Measurements from ENCODE around the gene MRPL57. TPM values are rescaled to one million over a fixed set of nuclear protein-coding genes. Genes with fewer than 3 reads are reported as not detected.
"Not testable (repeated sequence)": the region's sequence is repeated elsewhere in the genome, so short reads cannot be mapped to it uniquely, and the experiment has no call there.

MRPL57 gene
- polyA plus RNA-seq, 12 donors, result 13.6 to 17.6 (median 15.5) TPM; not detected in 1

DNA sequence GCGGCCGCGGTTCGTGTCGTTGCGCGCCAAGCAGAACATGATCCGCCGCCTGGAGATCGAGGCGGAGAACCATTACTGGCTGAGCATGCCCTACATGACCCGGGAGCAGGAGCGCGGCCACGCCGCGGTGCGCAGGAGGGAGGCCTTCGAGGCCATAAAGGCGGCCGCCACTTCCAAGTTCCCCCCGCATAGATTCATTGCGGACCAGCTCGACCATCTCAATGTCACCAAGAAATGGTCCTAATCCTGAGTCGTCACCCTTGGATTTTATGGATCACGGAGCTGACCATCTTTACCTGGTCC, 475 bp downstream of the MRPL57 start:
- DNase-seq, result no peak

DNA sequence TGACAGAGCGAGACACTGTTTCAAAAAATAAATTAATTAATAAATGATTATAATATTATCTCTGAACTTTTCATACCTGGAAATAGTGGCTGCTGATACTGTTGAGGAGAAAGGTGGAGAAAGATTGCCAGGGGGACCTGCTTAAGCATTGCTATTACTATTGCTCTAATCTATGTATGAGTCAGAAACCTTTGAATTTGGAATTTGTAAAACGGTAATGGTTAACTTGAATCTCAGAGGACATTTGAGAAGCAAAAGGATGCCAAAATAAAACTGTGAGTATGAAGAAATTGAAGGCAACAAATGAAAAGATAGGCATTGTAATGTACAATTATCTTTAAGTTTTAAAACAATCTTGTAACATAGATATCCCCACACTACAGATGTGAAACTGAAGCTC, 5.2 kb downstream of the MRPL57 start:
- no peak for DNase-seq

DNA sequence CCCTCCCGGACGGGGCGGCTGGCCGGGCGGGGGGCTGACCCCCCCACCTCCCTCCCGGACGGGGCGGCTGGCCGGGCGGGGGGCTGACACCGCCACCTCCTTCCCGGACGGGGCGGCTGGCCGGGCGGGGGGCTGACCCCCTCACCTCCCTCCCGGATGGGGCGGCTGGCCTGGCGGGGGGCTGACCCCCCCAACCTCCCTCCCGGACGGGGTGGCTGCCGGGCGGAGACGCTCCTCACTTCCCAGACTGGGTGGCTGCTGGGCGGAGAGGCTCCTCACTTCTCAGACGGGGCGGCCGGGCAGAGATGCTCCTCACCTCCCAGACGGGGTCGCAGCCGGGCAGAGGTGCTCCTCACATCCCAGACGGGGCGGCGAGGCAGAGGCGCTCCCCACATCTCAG, 10.0 kb downstream of the MRPL57 start:
- DNase-seq, result not testable (repeated sequence)

DNA sequence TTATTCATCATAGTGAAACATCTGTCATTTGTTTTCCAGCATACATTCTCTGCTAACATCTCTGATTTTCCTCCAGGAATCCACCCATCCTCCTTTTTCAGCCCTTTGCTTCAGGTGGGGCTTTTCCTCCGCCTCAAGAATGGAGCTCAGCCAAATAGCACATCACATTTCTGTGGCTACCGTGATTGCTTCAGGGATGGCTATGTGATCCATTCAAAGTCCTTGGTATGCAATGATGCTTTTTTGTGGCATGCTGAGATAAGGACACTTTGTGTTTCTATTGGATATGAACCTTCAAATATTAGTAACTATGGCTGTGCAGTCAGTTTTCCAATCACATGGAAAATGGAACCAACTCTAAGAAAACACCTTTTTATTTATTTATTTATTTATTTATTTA, 18.3 kb downstream of the MRPL57 start:
- not testable (repeated sequence) for DNase-seq

DNA sequence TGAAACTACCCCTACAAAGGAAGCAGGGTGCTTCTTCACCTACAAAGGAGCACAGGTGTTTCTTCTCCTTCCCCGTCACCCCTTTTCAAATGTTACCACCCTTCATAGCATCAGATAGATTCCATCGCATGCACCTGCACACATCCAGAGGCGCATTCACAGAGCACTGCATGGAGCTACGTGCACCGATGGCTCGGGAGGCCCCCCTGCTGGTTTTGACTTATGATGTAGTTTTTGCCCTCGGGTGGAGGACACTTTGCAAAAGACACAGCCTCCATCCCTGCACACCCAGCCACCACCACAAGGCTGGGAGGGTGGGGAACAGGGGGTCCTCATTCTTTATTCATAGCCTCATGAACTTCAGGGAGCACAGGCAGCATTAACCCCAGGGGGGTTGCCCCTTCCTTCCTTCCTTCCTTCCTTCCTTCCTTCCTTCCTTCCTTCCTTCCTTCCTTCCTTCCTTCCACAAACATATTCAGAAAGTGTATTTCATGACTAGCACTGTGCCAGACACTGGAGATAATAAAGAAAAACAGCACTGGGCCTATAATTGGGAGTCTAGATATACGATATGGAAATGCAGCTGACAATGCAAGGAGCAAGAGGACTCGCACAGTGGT, 21.3 kb downstream of the MRPL57 start:
- DNase-seq, result not testable (repeated sequence)

DNA sequence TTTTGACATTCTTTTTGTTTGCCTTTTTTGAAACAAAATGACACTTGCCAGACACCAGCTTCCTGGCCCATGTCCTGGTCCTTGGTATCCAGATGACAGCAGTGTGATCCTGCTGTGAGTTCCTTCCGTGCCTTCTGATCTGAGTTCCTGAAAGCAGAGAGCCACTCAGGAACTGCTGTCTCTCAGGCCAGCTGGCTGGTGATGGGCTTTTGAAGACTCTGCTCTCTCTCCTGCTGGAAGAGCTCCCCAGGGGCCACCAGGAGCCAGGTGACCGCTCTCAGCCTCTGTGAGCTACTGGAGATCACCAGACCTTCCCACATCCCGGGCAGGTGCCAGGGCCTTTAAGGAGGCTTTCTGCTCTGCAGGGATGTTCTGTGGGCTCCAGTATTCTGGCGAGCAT, 21.9 kb downstream of the MRPL57 start:
- DNase-seq, result not testable (repeated sequence)

DNA sequence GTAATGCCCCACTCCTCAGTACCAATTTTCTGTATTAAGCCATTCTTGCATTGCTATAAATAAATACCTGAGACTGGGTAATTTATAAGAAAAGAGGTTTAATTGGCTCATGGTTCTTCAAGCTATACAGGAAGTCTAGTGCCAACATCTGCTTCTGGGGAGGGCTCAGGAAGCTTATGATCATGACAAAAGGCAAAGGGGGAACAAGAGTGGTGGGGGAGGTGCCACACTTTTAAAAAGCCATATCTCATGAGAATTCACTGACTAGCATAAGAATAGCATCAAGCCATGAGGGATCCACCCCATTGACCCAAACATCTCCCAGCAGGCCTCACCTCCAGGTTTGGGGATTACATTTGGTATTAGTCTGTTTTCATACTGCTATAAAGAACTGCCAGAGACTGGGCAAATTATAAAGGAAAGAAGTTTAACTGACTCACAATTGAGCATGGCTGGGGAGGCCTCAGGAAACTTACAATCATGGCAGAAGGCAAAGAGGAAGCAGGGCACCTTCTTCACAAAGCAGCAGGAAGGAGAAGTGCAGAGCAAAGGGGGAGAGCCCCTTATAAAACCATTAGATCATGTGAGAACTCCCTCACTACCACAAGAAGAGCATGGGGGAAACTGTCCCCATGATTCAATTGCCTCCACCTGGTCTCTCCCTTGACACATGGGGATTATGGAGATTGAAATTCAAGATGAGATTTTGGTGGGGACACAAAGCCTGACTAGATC, 25.2 kb downstream of the MRPL57 start:
- not testable (repeated sequence) for DNase-seq

DNA sequence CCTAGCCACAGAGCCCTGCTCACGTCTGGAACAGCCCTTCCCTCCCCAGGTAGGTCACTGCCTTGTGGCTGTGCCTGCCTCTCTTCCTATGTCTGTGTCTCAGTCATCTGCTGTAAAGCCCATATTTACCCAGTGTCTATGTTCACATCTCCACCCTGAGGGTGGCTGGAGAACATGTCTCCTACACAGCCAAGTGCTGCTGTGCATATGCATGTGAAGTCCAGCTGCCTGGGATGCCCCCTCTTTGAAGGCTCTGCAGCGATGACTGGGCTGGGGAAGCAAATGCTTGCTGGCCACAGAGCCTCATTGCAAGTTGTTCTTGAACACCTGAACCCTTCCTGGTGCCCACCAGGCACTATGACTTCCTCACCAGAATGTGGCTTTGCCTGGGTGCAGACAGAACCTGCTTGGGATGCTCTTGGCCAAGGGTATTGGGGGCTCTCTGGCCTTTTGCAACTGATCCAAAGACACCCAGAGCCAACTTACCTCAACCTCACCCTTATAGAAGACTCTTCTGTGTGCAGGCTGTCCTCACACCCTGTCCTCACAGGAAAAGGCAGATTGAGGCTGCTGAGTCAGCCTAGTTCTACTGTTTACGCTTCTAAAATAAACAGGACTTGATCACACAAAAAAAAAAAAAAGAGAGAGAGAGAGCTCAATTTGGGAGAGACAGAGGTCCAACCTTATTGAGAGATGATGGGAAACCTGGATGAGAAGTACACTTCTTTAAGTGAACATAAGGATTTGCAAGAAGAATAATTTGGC, 26.5 kb downstream of the MRPL57 start:
- DNase-seq, result no peak

DNA sequence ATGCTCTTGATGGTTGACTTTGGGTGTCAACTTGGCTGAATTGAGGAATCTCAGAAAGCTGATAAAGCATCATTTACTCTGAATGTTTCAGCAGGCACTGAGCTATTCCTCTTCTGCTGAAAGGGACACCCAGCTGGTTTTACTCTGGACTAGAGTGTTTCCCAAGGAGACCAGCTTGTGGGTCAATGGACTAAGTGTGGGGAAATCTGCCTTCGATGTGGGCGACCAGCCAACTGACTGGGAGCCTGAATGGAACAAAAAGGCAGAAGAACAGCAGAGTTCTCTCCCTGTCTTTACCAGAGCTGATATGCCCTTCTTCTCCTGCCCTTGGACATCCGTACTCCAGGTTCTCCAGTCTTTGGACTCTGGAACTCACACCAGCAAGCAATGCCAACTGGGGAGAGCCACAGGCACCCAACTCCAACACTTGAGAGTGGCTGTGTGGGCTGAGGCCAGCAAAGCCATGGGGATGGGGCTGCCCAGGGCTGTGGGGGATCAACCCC, 32.2 kb downstream of the MRPL57 start:
- DNase-seq, result no peak

DNA sequence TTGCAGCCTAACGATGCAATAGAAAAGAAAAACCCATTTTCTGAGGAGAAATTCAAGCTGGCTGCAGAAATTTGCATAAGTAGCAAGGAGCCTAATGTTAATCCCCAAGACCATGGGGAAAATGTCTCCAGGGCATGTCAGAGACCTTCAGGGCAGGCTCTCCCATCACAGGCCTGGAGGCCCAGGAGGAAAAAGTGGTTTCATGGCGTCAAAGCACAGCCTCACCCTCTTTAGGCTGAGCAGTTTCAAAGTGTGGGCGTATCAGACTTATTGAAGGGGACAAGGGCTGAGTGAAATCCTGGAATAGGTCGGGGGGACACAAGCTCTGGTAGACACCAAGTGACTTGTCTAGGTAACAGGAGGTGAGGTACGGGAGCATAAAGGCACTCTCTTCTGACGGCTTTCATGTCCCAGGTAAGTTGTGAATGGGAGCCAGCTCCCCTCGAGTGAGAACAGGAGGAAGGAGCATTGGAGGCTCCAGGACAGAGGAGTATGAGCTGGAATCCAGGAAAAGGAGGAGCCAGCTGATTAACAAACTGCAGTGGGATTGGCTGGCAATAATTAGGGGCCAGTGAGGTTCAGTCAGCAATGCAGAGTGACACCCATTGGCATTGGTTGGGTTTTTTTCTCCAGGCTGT, 35.8 kb downstream of the MRPL57 start:
- no peak for DNase-seq

DNA sequence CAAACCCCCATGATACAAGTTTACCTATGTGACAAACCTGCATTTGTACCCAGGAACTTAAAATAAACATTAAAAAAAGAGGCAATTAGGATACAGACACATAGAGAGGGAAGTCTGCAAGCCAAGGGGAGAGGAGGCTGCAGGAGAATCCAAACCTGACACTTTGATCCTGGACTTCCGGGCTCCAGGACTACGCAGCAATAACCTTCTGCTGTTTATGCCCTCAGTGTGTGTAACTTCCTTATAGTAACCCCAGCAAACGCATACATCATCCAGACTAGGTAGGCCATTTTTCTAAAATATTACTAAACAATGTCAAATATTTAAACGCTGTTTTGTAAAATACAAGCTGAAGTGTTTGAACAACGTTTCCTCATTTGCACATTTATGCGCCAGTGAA, 39.0 kb downstream of the MRPL57 start:
- not testable (repeated sequence) for DNase-seq

DNA sequence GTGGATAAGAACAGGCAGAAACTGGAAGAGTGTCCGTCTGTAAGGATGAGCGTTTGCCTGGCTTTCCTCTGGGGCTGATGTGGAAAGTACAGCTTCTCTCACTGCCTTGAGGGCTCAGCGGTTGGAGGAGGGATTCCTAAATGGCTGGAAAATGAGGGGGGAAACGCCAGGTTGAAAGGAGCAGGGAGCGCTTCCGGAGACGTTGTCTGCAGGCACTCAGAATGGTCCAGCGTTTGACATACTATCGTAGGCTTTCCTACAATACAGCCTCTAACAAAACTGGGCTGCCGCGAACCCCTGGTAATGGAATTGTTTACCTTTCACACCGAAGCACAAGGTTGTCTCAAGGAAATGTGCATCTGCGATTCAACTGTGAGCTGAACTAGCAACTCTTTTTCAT, 39.9 kb downstream of the MRPL57 start:
- DNase-seq, result no peak

DNA sequence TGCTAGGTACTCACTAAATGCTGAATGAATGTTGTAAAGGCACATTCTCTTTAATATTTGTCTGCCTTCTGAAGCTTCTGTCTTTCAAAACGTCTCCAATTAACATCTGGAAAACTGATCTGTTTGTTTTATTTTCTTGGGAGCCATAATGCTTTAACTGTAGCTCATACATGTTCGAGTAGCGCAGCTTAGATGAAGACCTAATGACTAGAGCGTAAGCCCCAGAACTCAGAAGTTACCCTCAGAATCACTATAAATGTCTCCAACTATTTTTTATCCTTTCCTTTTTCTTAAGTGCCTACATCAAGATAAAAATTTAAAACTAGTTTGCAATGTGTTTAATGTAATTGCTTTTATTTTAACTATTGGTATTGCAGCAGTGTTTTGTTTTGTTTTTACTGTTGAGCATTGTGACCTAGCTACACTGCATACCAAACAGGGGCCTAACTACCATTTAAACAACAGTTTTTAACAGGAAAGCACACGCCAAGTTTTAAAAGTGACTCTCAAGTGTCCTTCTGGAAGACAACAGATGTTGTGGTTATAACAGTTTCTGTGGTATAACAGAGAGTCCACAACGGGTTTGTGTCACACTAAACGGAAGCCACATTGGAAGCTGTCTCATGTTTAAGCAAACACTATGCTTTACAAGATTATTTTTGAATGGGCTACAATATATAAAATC, 42.0 kb downstream of the MRPL57 start:
- DNase-seq, result no peak

DNA sequence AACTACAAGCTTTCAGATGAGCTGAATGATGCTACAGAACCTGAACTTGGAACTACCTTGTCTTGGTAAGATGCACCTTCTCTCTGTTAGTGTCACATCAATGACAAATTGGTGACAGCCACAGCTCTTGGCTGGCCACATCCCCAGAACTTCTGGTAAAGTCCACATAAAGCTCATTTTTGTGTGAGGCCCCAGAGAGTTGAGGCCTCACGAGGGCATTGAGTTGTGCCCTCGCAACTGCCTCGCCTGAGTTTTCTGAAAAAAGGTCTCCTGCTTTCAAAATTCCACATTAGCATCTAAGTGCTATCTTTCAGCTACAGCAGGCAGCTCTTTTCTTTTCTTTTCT, 42.6 kb downstream of the MRPL57 start:
- DNase-seq, result no peak

DNA sequence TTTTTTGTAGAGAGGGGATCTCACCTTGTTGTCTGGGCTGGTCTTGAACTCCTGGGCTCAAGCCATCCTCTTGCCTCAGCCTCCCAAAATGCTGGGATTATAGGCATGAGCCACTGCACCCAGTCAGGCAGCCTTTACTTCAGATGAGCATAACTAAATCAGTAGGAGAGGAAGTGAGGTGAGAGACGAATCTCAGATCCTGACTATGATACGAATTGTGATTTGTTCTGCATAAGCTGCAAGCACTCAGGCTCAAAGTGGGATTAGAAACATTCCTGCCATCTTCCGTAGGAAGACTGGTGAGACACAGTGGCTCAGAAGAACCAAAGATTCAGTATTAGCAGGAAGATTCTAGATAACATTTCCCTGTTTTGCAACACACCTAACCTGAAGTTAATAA, 43.3 kb downstream of the MRPL57 start:
- not testable (repeated sequence) for DNase-seq

DNA sequence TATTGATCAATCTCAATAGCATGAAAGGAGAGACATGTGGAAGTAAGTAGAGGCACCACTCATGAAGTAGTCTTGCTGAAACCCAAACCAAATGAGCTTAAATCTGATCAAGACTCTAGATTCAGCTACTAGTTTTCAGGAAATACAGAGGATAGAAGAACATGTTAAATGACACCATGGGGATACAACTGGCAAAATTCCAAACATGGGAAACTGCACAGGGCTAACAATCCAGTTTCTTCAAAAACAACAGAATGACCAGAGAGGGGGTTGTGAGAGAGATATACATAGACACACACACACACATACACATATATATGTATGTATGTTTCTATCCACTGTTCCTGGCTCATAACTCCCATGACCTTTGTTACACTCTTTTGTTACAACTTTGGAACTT, 44.8 kb downstream of the MRPL57 start:
- no peak for DNase-seq

DNA sequence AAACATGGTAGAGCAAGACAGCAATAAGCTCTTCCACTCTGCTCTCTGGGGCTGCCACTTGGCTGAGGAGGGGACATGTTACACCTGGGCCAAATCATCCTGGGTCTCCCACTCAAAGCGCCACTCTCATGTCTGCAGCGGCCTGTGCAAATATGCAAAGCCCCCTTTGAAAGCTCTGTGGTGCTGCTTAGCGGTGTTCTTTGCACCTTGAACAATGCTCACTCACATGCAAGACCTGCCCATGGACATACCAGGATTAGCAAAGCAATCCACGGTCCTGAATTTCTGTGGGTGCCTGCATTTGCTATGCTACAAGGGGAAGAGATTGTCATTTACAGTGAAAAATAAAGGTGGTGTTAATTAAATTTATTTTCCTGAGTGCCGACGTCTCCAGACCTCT, 48.6 kb downstream of the MRPL57 start:
- DNase-seq, result no peak

DNA sequence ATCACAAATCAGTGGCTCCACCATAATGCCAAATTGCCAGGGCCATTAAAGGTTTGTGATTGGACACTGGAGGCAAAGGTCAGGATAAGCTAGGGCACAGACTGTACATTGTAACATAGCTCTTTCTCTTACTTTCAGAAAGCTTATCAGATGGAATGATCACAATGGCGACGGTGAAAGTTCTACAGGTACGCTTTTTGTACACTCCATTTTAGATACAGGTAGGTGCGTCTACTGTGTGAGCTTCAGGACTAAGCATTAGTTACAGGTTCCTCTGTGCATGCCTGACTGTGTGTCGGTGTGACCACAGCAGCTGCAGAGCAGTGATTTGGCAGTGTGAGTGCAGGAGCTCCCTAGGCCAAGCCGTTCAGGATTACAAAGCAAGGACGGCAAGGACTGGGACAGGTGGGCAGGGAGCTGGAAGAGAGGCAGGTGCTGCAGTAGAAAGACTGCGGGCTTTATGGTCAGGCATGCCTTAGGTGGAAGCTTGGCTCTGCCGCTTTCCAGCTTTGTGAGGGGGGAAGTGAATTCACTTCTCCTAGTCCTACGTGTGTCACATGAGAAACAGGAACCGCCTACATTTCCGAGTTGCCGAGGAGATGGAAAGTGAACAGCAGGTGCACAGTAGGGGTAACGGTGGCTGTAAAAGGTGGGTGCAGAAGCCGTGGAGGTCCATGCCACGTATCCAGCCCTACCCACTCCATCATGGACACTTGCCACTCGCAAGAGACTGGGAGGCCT, 49.6 kb downstream of the MRPL57 start:
- DNase-seq, result no peak

DNA sequence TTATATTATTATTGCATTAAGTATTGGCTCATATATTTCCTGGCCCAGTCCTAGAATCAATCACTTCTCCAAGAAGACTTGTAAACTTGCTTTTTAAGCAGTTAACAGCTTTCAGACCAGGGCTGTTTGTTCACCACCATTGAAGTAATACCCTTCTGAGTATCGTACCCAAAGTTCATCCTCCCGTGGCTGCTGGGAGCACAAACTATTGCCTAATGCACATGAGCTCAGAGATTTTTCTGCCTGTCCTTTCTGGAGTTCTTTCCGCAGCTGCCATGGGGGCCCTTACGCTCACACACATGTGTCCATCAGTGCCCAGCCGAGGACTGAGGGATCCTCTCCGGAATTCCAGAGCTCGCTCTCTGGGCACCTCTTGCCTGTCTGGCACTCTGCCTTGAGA, 51.5 kb downstream of the MRPL57 start:
- DNase-seq, result no peak
